ENCODE data around the gene RPSA. TPM values are rescaled to one million over a fixed set of nuclear protein-coding genes. Genes with fewer than 3 reads are reported as not detected.
"Not testable (repeated sequence)": the region's sequence is repeated elsewhere in the genome, so short reads cannot be mapped to it uniquely, and the experiment has no call there.

RPSA gene
- total and polyA plus RNA-seq, 8 donors: 738 to 1,954 (median 1,788) TPM

GRCh38 chr3:39361252-39361927 lies 45.1 kb upstream of the RPSA start:
- ATAC-seq: no peak
- TF ChIP-seq, protein P1, sequence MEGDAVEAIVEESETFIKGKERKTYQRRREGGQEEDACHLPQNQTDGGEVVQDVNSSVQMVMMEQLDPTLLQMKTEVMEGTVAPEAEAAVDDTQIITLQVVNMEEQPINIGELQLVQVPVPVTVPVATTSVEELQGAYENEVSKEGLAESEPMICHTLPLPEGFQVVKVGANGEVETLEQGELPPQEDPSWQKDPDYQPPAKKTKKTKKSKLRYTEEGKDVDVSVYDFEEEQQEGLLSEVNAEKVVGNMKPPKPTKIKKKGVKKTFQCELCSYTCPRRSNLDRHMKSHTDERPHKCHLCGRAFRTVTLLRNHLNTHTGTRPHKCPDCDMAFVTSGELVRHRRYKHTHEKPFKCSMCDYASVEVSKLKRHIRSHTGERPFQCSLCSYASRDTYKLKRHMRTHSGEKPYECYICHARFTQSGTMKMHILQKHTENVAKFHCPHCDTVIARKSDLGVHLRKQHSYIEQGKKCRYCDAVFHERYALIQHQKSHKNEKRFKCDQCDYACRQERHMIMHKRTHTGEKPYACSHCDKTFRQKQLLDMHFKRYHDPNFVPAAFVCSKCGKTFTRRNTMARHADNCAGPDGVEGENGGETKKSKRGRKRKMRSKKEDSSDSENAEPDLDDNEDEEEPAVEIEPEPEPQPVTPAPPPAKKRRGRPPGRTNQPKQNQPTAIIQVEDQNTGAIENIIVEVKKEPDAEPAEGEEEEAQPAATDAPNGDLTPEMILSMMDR (IDR thresholded peaks at IDR 0.05): no peak
- Histone ChIP-seq H3K27me3 (no peaks in the 10 kb centered on the region), H3K36me3 (no peaks in the 10 kb centered on the region), H3K4me1 (no peaks in the 10 kb centered on the region), H3K27ac (no peak overlapping the region), H3K9me3 (no peaks in the 10 kb centered on the region), H3K4me3 (no peak overlapping the region)
- no peak for DNase-seq
- intact Hi-C loops (cut with DNase I): no loop called here

GRCh38 chr3:39362192-39362591 lies 44.3 kb upstream of the RPSA start:
- ATAC-seq (peak; percentile 96), DNase-seq (peak in 2 of 4 donors; percentile 19 to 50)
- Histone ChIP-seq H3K36me3 (no peaks in the 10 kb centered on the region), H3K4me1 (no peaks in the 10 kb centered on the region), H3K27ac (peak overlapping the region in 1 of 2 donors; percentile 19), H3K4me3 (no peak overlapping the region), H3K9me3 (no peaks in the 10 kb centered on the region), H3K27me3 (no peaks in the 10 kb centered on the region)
- intact Hi-C loops (cut with DNase I): no loop called here
- TF ChIP-seq, protein P1 (IDR thresholded peaks at IDR 0.05): no peak

DNA sequence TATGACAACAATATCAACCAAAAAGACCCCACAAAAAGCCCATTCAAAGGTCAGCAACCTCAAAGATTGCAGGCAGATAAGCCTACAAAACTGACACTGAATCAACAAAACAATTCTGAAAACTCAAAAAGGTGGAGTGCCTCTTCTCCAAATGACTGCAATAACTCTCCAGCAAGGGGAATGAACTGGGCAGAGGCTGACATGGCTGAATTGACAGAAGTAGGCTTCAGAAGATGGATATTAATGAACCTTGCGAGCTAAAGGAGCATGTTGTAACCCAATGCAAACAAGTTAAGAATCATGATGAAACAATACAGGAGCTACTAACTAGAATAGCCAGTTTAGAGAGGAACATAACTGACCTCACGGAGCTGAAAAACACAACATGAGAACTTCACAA lies 43.7 kb upstream of the RPSA start:
- no peaks in the 10 kb centered on the region for H3K4me1 ChIP-seq
- TF ChIP-seq, protein P1 (IDR thresholded peaks at IDR 0.05): no peak
- H3K27me3 ChIP-seq: no peaks in the 10 kb centered on the region
- no peak overlapping the region for H3K4me3 ChIP-seq
- H3K27ac ChIP-seq: peak overlapping the region in 1 of 2 donors; percentile 19
- no peaks in the 10 kb centered on the region for H3K36me3 ChIP-seq
- no peak for DNase-seq
- ATAC-seq: peak; percentile 88
- no peaks in the 10 kb centered on the region for H3K9me3 ChIP-seq
- intact Hi-C loops (cut with DNase I): no loop called here

DNA sequence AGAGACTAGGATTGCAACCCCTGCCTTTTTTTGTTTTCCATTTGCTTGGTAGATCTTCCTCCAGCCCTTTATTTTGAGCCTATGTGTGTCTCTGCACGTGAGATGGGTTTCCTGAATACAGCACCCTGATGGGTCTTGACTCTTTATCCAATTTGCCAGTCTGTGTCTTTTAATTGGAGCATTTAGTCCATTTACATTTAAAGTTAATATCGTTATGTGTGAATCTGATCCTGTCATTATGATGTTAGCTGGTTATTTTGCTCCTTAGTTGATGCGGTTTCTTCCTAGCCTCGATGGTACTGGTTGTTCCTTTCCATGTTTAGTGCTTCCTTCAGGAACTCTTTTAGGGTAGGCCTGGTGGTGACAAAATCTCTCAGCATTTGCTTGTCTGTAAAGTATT lies 36.1 kb upstream of the RPSA start:
- DNase-seq; H3K27ac ChIP-seq; H3K9me3 ChIP-seq; H3K27me3 ChIP-seq; H3K4me1 ChIP-seq; ATAC-seq; H3K4me3 ChIP-seq; intact Hi-C loops (cut with DNase I); H3K36me3 ChIP-seq: not testable (repeated sequence)

DNA sequence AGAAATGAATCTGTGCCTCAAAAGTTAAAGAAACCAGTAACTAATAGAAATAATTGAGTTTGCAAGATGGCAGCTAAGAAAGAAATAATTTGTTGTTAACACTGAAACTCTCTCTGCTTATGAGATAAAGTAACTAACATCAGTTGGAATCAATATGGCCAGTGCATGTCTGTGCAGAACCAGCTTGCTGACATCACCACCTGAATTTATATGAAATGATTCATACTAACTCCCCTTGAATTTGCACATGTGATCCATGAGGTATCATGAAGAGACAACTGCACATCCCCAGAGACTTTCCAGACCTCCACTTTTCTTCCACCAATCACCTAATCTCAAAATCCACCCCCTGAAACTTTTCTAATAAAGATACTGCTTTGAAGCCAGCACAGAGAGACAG lies 33.7 kb upstream of the RPSA start:
- H3K4me1 ChIP-seq: no peaks in the 10 kb centered on the region
- ATAC-seq (no peak), DNase-seq (no peak)
- intact Hi-C loops (cut with DNase I): no loop called here
- no peak overlapping the region for H3K27ac ChIP-seq
- H3K27me3 ChIP-seq: no peaks in the 10 kb centered on the region
- H3K36me3 ChIP-seq: no peaks in the 10 kb centered on the region
- TF ChIP-seq, protein P1 (IDR thresholded peaks at IDR 0.05): no peak
- H3K4me3 ChIP-seq: no peak overlapping the region
- no peaks in the 10 kb centered on the region for H3K9me3 ChIP-seq

Data from left lung (tissue), 10 donors.